ENCODE results near the gene PRKD2. TPM values are rescaled to one million over a fixed set of nuclear protein-coding genes. Genes with fewer than 3 reads are reported as not detected.

PRKD2 gene
- total RNA-seq, 4 donors from 2014 or later, result 52.6 to 120 (median 66.7) TPM

- 53 to 60% methylated on average over 16 to 17 of the region's 17 CpGs for WGBS, 2 donors
- DNase-seq (ENCODE audit: low spot score in 2 of 2), result no peak
- no peak overlapping the region for H3K4me3 ChIP-seq (ENCODE audit: low read depth, poor library complexity, severe bottlenecking)
- TF ChIP-seq POLR2A (IDR thresholded peaks at IDR 0.05) (no peak), CTCF (IDR thresholded peaks at IDR 0.05) (no peak)
- intact Hi-C loops (cut with DNase I; ENCODE audit: low total_unique reads), result no loop called here
Observed at GRCh38 chr19:46718157-46718933, 1.4 kb upstream of the PRKD2 start.

GRCh38 chr19:46717716-46718143, 816 bp upstream of the PRKD2 start:
- WGBS, 2 donors, result 5 to 28% methylated on average over 4 to 6 of the region's 9 CpGs
- TF ChIP-seq CTCF (IDR thresholded peaks at IDR 0.05) (no peak), POLR2A (IDR thresholded peaks at IDR 0.05) (no peak)
- no peak overlapping the region for H3K4me3 ChIP-seq (ENCODE audit: low read depth, poor library complexity, severe bottlenecking)
- no peak for DNase-seq (ENCODE audit: low spot score in 2 of 2)
- intact Hi-C loops (cut with DNase I; ENCODE audit: low total_unique reads), result no loop called here

- intact Hi-C loops (cut with DNase I; ENCODE audit: low total_unique reads), result no loop called here
- TF ChIP-seq POLR2A (IDR thresholded peaks at IDR 0.05), result no peak
- TF ChIP-seq CTCF (IDR thresholded peaks at IDR 0.05), result no peak
- no peak for DNase-seq (ENCODE audit: low spot score in 2 of 2)
- 1 to 2% methylated on average over 20 of the region's 20 CpGs for WGBS, 2 donors
- peak overlapping the region; percentile 72 for H3K4me3 ChIP-seq (ENCODE audit: low read depth, poor library complexity, severe bottlenecking)
Observed at GRCh38 chr19:46716672-46717033, 261 bp downstream of the PRKD2 start.

- DNase-seq (ENCODE audit: low spot score in 2 of 2), result no peak
- 2 to 3% methylated on average over 29 to 39 of the region's 42 CpGs for WGBS, 2 donors
- intact Hi-C loops (cut with DNase I; ENCODE audit: low total_unique reads), result no loop called here
- TF ChIP-seq POLR2A (IDR thresholded peaks at IDR 0.05) (no peak), CTCF (IDR thresholded peaks at IDR 0.05) (no peak)
- H3K4me3 ChIP-seq (ENCODE audit: low read depth, poor library complexity, severe bottlenecking), result peak overlapping the region; percentile 72
Observed at GRCh38 chr19:46715975-46716671, 791 bp downstream of the PRKD2 start.

GRCh38 chr19:46715620-46715974, 1.3 kb downstream of the PRKD2 start:
- H3K4me3 ChIP-seq (ENCODE audit: low read depth, poor library complexity, severe bottlenecking), result peak overlapping the region; percentile 72
- WGBS, 2 donors, result 9 to 16% methylated on average over 8 of the region's 8 CpGs
- no peak for DNase-seq (ENCODE audit: low spot score in 2 of 2)
- intact Hi-C loops (cut with DNase I; ENCODE audit: low total_unique reads), result no loop called here
- TF ChIP-seq CTCF (IDR thresholded peaks at IDR 0.05) (no peak), POLR2A (IDR thresholded peaks at IDR 0.05) (no peak)
